ENCODE results near the gene TJP1. TPM values are rescaled to one million over a fixed set of nuclear protein-coding genes. Genes with fewer than 3 reads are reported as not detected.

TJP1 gene
- total RNA-seq, 1 experiment from 2014 or later = 129 TPM

DNA sequence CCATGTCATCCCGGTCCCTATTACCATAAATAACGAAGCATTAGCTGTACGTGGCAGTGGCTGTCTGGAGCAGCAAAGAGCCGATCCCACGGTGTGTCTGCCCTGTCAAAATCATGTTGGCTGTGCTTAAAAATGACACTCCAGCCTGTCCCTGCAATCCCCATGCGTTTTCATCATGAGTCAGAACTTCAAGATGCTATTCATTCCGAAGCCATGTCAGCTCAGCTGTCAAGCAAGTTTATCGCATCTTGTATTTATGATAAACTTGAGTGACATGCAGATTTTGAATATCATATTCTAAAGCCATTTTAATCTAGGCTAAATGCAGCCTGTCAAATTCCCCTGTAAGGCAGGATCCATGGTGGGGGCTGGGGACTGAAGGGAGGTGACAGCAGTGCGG, 152.4 kb downstream of the TJP1 start:
- TF ChIP-seq, protein P1, sequence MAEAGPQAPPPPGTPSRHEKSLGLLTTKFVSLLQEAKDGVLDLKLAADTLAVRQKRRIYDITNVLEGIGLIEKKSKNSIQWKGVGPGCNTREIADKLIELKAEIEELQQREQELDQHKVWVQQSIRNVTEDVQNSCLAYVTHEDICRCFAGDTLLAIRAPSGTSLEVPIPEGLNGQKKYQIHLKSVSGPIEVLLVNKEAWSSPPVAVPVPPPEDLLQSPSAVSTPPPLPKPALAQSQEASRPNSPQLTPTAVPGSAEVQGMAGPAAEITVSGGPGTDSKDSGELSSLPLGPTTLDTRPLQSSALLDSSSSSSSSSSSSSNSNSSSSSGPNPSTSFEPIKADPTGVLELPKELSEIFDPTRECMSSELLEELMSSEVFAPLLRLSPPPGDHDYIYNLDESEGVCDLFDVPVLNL (CRISPR knock-in tag; IDR thresholded peaks at IDR 0.05; ENCODE audit: borderline replicate concordance, low read depth) = no peak
- TF ChIP-seq RELA (CRISPR knock-in tag; IDR thresholded peaks at IDR 0.05; ENCODE audit: borderline replicate concordance) (no peak), ZSCAN18 (CRISPR knock-in tag; IDR thresholded peaks at IDR 0.05) (no peak)
- H3K27me3 Mint-ChIP-seq (ENCODE audit: low read depth) = 0 out of 2 replicates have a peak, but pooled peaks cover 2% of the 10 kb centered on the region
- H3K27ac Mint-ChIP-seq = no peak overlapping the region
- ATAC-seq = no peak
- CTCF ChIA-PET = no interaction called here
- no peaks in the 10 kb centered on the region for H3K36me3 Mint-ChIP-seq
- POLR2A ChIA-PET = no interaction called here
- peaks cover 4% of the 10 kb centered on the region; the same call in 1 of the 2 replicates for H3K9me3 Mint-ChIP-seq
- no peak for DNase-seq (ENCODE audit: low spot score)
- H3K4me3 Mint-ChIP-seq = no peak overlapping the region
- peaks cover 26% of the 10 kb centered on the region for H3K4me1 Mint-ChIP-seq

- Mint-ChIP-seq H3K36me3 (no peaks in the 10 kb centered on the region), H3K27me3 (ENCODE audit: low read depth) (0 out of 2 replicates have a peak, but pooled peaks cover 2% of the 10 kb centered on the region), H3K9me3 (peaks cover 4% of the 10 kb centered on the region; the same call in 1 of the 2 replicates), H3K4me3 (no peak overlapping the region), H3K4me1 (peaks cover 19% of the 10 kb centered on the region), H3K27ac (no peak overlapping the region)
- DNase-seq (ENCODE audit: low spot score) (peak; percentile 83), ATAC-seq (peak; percentile 97)
- CTCF ChIA-PET = interaction anchor here (0.6 to 3.5 kb wide), 6 partner anchors 85 to 527 kb away, joined by 3 to 23 read pairs (median 3); no protein-coding TSS in a partner anchor
- POLR2A ChIA-PET = no interaction called here
- TF ChIP-seq ZNF281 (CRISPR knock-in tag; IDR thresholded peaks at IDR 0.05) (no peak), ZNF138 (CRISPR knock-in tag; conservative IDR thresholded peaks at IDR 0.05) (no peak), NFYB (CRISPR knock-in tag; conservative IDR thresholded peaks at IDR 0.05; ENCODE audit: low read depth) (no peak), ZNF121 (CRISPR knock-in tag; IDR thresholded peaks at IDR 0.05) (0 out of 2 replicates have a peak, but pooled peaks have one; percentile 56), ZNF425 (CRISPR knock-in tag; conservative IDR thresholded peaks at IDR 0.05) (no peak), MYBL2 (CRISPR knock-in tag; IDR thresholded peaks at IDR 0.05) (no peak), MXD4 (CRISPR knock-in tag; IDR thresholded peaks at IDR 0.05; ENCODE audit: borderline replicate concordance) (no peak), CREM (CRISPR knock-in tag; IDR thresholded peaks at IDR 0.05) (no peak), CBFB (CRISPR knock-in tag; IDR thresholded peaks at IDR 0.05; ENCODE audit: low read depth) (no peak)
- TF ChIP-seq, protein P1 (CRISPR knock-in tag; IDR thresholded peaks at IDR 0.05; ENCODE audit: borderline replicate concordance, low read depth) = no peak
- TF ChIP-seq, protein P2, sequence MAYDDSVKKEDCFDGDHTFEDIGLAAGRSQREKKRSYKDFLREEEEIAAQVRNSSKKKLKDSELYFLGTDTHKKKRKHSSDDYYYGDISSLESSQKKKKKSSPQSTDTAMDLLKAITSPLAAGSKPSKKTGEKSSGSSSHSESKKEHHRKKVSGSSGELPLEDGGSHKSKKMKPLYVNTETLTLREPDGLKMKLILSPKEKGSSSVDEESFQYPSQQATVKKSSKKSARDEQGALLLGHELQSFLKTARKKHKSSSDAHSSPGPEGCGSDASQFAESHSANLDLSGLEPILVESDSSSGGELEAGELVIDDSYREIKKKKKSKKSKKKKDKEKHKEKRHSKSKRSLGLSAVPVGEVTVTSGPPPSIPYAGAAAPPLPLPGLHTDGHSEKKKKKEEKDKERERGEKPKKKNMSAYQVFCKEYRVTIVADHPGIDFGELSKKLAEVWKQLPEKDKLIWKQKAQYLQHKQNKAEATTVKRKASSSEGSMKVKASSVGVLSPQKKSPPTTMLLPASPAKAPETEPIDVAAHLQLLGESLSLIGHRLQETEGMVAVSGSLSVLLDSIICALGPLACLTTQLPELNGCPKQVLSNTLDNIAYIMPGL (CRISPR knock-in tag; IDR thresholded peaks at IDR 0.05) = no peak
- TF ChIP-seq, protein P3, sequence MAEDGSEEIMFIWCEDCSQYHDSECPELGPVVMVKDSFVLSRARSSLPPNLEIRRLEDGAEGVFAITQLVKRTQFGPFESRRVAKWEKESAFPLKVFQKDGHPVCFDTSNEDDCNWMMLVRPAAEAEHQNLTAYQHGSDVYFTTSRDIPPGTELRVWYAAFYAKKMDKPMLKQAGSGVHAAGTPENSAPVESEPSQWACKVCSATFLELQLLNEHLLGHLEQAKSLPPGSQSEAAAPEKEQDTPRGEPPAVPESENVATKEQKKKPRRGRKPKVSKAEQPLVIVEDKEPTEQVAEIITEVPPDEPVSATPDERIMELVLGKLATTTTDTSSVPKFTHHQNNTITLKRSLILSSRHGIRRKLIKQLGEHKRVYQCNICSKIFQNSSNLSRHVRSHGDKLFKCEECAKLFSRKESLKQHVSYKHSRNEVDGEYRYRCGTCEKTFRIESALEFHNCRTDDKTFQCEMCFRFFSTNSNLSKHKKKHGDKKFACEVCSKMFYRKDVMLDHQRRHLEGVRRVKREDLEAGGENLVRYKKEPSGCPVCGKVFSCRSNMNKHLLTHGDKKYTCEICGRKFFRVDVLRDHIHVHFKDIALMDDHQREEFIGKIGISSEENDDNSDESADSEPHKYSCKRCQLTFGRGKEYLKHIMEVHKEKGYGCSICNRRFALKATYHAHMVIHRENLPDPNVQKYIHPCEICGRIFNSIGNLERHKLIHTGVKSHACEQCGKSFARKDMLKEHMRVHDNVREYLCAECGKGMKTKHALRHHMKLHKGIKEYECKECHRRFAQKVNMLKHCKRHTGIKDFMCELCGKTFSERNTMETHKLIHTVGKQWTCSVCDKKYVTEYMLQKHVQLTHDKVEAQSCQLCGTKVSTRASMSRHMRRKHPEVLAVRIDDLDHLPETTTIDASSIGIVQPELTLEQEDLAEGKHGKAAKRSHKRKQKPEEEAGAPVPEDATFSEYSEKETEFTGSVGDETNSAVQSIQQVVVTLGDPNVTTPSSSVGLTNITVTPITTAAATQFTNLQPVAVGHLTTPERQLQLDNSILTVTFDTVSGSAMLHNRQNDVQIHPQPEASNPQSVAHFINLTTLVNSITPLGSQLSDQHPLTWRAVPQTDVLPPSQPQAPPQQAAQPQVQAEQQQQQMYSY (CRISPR knock-in tag; IDR thresholded peaks at IDR 0.05) = no peak
- TF ChIP-seq, protein P4, sequence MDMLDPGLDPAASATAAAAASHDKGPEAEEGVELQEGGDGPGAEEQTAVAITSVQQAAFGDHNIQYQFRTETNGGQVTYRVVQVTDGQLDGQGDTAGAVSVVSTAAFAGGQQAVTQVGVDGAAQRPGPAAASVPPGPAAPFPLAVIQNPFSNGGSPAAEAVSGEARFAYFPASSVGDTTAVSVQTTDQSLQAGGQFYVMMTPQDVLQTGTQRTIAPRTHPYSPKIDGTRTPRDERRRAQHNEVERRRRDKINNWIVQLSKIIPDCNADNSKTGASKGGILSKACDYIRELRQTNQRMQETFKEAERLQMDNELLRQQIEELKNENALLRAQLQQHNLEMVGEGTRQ (CRISPR knock-in tag; IDR thresholded peaks at IDR 0.05) = no peak
- TF ChIP-seq, protein P5, sequence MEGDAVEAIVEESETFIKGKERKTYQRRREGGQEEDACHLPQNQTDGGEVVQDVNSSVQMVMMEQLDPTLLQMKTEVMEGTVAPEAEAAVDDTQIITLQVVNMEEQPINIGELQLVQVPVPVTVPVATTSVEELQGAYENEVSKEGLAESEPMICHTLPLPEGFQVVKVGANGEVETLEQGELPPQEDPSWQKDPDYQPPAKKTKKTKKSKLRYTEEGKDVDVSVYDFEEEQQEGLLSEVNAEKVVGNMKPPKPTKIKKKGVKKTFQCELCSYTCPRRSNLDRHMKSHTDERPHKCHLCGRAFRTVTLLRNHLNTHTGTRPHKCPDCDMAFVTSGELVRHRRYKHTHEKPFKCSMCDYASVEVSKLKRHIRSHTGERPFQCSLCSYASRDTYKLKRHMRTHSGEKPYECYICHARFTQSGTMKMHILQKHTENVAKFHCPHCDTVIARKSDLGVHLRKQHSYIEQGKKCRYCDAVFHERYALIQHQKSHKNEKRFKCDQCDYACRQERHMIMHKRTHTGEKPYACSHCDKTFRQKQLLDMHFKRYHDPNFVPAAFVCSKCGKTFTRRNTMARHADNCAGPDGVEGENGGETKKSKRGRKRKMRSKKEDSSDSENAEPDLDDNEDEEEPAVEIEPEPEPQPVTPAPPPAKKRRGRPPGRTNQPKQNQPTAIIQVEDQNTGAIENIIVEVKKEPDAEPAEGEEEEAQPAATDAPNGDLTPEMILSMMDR (IDR thresholded peaks at IDR 0.05) = peak; percentile 68
Measured at GRCh38 chr15:29668120-29668602, 154.1 kb downstream of the TJP1 start.
